WTC11 (cell line): Measurements from ENCODE around the gene GPATCH8. TPM values are rescaled to one million over a fixed set of nuclear protein-coding genes. Genes with fewer than 3 reads are reported as not detected.

Source experiments
- ATAC-seq: fragments of 200-7000 bp; cut with Tn5 transposase; 2 replicates; pipeline ENCODE4 v1.10.0; 2021; ENCODE audit warnings: mild to moderate bottlenecking, moderate library complexity
- CTCF ChIA-PET: fragments of 300-600 bp; sonication (Branson Sonifier 250); formaldehyde crosslinking; loops from one replicate; lab custom pipeline; 2021; ENCODE audit warnings: antibody characterized with exemption; lab: Charles Lee
- POLR2A ChIA-PET: fragments of 350-600 bp; sonication (Branson Sonifier 250); formaldehyde crosslinking; loops from one replicate; lab custom pipeline; 2021; ENCODE audit warnings: antibody characterized with exemption; lab: Charles Lee
- DNase-seq: peaks from one replicate; pipeline ENCODE4 v3.0.0; 2021; ENCODE audit warnings: low spot score
- H3K27ac Mint-ChIP-seq: 2 replicates; pipeline ENCODE4 v1.8.0; 2021; ENCODE audit warnings: mixed read lengths
- H3K27me3 Mint-ChIP-seq: 2 replicates; pipeline ENCODE4 v1.8.0; 2021; ENCODE audit warnings: low read depth, mild to moderate bottlenecking, moderate library complexity, mixed read lengths
- H3K36me3 Mint-ChIP-seq: 2 replicates; pipeline ENCODE4 v1.8.0; 2021; ENCODE audit warnings: mixed read lengths
- H3K4me1 Mint-ChIP-seq: 2 replicates; pipeline ENCODE4 v1.8.0; 2022; ENCODE audit warnings: mixed read lengths
- H3K4me3 Mint-ChIP-seq: 2 replicates; pipeline ENCODE4 v1.8.0; 2021; ENCODE audit warnings: mild to moderate bottlenecking, moderate library complexity, mixed read lengths
- H3K9me3 Mint-ChIP-seq: 2 replicates; pipeline ENCODE4 v1.8.0; 2021; ENCODE audit warnings: mixed read lengths
- ATF1 ChIP-seq: sonication (generic); formaldehyde crosslinking; IDR thresholded peaks from 2 replicates; pipeline ENCODE4 v1.8.1; 2023; ENCODE audit warnings: mild to moderate bottlenecking, moderate library complexity, missing genetic modification reagents
- CREB1 ChIP-seq: sonication (generic); formaldehyde crosslinking; IDR thresholded peaks from 2 replicates; pipeline ENCODE4 v1.8.0; 2023; ENCODE audit warnings: mild to moderate bottlenecking, missing genetic modification reagents
- E2F4 ChIP-seq: sonication (generic); formaldehyde crosslinking; IDR thresholded peaks from 2 replicates; pipeline ENCODE4 v1.8.1; 2022; ENCODE audit warnings: low read depth, mild to moderate bottlenecking, moderate library complexity, missing genetic modification reagents, borderline replicate concordance
- EMX1 ChIP-seq: fragments of 250-450 bp; sonication (Bioruptor Pico); IDR thresholded peaks from 2 replicates; pipeline ENCODE4 v1.8.0; 2021; ENCODE audit warnings: mild to moderate bottlenecking
- ESRRA ChIP-seq: sonication (generic); formaldehyde crosslinking; IDR thresholded peaks from 2 replicates; pipeline ENCODE4 v1.8.1; 2022; ENCODE audit warnings: mild to moderate bottlenecking, missing genetic modification reagents, borderline replicate concordance
- FOXP1 ChIP-seq: sonication (generic); formaldehyde crosslinking; IDR thresholded peaks from 2 replicates; pipeline ENCODE4 v1.8.0; 2022; ENCODE audit warnings: missing genetic modification reagents, mild to moderate bottlenecking, moderate library complexity, borderline replicate concordance
- IRF2 ChIP-seq: sonication (generic); formaldehyde crosslinking; IDR thresholded peaks from 2 replicates; pipeline ENCODE4 v1.8.0; 2022; ENCODE audit warnings: low read depth, missing genetic modification reagents, borderline replicate concordance
- NFE2L1 ChIP-seq: sonication (generic); formaldehyde crosslinking; IDR thresholded peaks from 2 replicates; pipeline ENCODE4 v1.8.1; 2023; ENCODE audit warnings: missing genetic modification reagents
- RORB ChIP-seq: fragments of 250-450 bp; sonication (Bioruptor Pico); IDR thresholded peaks from 2 replicates; pipeline ENCODE4 v1.9.0; 2021; ENCODE audit warnings: mild to moderate bottlenecking
- SMAD4 ChIP-seq: sonication (generic); formaldehyde crosslinking; IDR thresholded peaks from 2 replicates; pipeline ENCODE4 v1.8.0; 2022; ENCODE audit warnings: mild to moderate bottlenecking, missing genetic modification reagents
- USF1 ChIP-seq: sonication (generic); formaldehyde crosslinking; IDR thresholded peaks from 2 replicates; pipeline ENCODE4 v1.8.0; 2022; ENCODE audit warnings: mild to moderate bottlenecking, missing genetic modification reagents
- USF2 ChIP-seq: sonication (generic); formaldehyde crosslinking; IDR thresholded peaks from 2 replicates; pipeline ENCODE4 v1.8.1; 2023; ENCODE audit warnings: mild to moderate bottlenecking, missing genetic modification reagents, moderate library complexity
- ZMAT4 ChIP-seq: fragments of 250-450 bp; sonication (Bioruptor Pico); IDR thresholded peaks from 2 replicates; pipeline ENCODE4 v1.9.0; 2021; ENCODE audit warnings: mild to moderate bottlenecking
- ZNF416 ChIP-seq: fragments of 250-450 bp; sonication (Bioruptor Pico); IDR thresholded peaks from 2 replicates; pipeline ENCODE4 v1.9.0; 2021; ENCODE audit warnings: mild to moderate bottlenecking, inconsistent platforms
- ZNF532 ChIP-seq: fragments of 250-450 bp; sonication (Bioruptor Pico); IDR thresholded peaks from 2 replicates; pipeline ENCODE4 v1.9.0; 2021; ENCODE audit warnings: mild to moderate bottlenecking, borderline replicate concordance
- ZNF671 ChIP-seq: fragments of 250-450 bp; sonication (Bioruptor Pico); IDR thresholded peaks from 2 replicates; pipeline ENCODE4 v1.8.0; 2021; ENCODE audit warnings: mild to moderate bottlenecking
- total RNA-seq: library from RNA; stranded (reverse); gene quantifications from 3 replicates; pipeline ENCODE4 v1.2.3, GENCODE V29; 2021
- TF ChIP-seq, protein P1 (sequence below): sonication (generic); formaldehyde crosslinking; IDR thresholded peaks from 2 replicates; pipeline ENCODE4 v1.8.1; 2023; ENCODE audit warnings: mild to moderate bottlenecking, missing genetic modification reagents
- TF ChIP-seq, protein P2 (sequence below): sonication (generic); formaldehyde crosslinking; IDR thresholded peaks from 2 replicates; pipeline ENCODE4 v1.8.1; 2023; ENCODE audit warnings: mild to moderate bottlenecking, missing genetic modification reagents, moderate library complexity
- TF ChIP-seq, protein P3 (sequence below): sonication (generic); formaldehyde crosslinking; IDR thresholded peaks from 2 replicates; pipeline ENCODE4 v1.8.1; 2022; ENCODE audit warnings: mild to moderate bottlenecking, missing genetic modification reagents, moderate library complexity, borderline replicate concordance
- TF ChIP-seq, protein P4 (sequence below): sonication (generic); formaldehyde crosslinking; IDR thresholded peaks from 2 replicates; pipeline ENCODE4 v1.8.1; 2022; ENCODE audit warnings: mild to moderate bottlenecking, moderate library complexity, missing genetic modification reagents

Gene GPATCH8
- total RNA-seq, 1 experiment from 2014 or later: 51.9 TPM

DNA sequence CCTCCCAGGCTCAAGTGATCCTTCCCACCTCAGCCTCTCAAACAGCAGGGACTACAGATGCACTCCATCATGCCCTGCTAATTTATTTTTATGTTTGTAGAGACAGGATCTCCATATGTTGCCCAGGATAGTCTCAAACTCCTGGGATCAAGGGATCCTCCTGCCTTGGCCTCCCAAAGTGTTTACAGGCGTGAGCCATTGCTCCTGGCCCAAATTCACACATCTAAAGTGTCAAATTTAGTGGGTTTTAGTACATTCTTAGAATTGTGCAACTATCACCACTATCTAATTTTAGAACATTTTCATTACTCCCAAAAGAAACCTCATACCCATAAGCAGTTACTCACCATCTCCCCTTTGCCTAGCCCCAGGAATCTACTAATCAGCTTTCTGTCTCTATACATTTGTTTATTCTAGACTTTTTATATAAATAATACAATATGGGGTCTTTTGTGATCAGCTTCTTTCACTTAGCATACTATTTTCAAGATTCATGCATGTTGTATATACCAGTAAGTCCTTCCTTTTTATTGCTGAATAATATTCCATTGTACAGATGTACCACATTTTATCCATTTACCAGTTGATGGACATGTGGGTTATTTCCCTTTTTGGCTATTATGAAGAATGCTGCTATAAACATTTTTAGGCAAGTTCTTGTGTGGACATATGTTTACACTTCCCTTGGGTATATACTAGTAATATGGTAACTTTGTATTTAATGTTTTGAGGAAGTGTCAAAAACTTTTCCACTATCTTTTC is 88.6 kb downstream of the GPATCH8 start:
- no peaks in the 10 kb centered on the region for H3K9me3 Mint-ChIP-seq
- no peak overlapping the region for H3K4me3 Mint-ChIP-seq
- DNase-seq: no peak
- no peaks in the 10 kb centered on the region for H3K4me1 Mint-ChIP-seq
- TF ChIP-seq ATF1 (CRISPR knock-in tag): no peak
- no peak for TF ChIP-seq IRF2 (CRISPR knock-in tag)
- TF ChIP-seq, protein P1, sequence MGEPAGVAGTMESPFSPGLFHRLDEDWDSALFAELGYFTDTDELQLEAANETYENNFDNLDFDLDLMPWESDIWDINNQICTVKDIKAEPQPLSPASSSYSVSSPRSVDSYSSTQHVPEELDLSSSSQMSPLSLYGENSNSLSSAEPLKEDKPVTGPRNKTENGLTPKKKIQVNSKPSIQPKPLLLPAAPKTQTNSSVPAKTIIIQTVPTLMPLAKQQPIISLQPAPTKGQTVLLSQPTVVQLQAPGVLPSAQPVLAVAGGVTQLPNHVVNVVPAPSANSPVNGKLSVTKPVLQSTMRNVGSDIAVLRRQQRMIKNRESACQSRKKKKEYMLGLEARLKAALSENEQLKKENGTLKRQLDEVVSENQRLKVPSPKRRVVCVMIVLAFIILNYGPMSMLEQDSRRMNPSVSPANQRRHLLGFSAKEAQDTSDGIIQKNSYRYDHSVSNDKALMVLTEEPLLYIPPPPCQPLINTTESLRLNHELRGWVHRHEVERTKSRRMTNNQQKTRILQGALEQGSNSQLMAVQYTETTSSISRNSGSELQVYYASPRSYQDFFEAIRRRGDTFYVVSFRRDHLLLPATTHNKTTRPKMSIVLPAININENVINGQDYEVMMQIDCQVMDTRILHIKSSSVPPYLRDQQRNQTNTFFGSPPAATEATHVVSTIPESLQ (CRISPR knock-in tag): no peak
- no peak for TF ChIP-seq USF1 (CRISPR knock-in tag)
- TF ChIP-seq NFE2L1: no peak
- TF ChIP-seq RORB (CRISPR knock-in tag): no peak
- TF ChIP-seq, protein P2, sequence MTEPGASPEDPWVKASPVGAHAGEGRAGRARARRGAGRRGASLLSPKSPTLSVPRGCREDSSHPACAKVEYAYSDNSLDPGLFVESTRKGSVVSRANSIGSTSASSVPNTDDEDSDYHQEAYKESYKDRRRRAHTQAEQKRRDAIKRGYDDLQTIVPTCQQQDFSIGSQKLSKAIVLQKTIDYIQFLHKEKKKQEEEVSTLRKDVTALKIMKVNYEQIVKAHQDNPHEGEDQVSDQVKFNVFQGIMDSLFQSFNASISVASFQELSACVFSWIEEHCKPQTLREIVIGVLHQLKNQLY (CRISPR knock-in tag): no peak
- TF ChIP-seq USF2 (CRISPR knock-in tag): no peak
- TF ChIP-seq SMAD4 (CRISPR knock-in tag): no peak
- no peak for TF ChIP-seq ZMAT4 (CRISPR knock-in tag)
- TF ChIP-seq ESRRA: no peak
- TF ChIP-seq E2F4: no peak
- no peak for TF ChIP-seq CREB1 (CRISPR knock-in tag)
- TF ChIP-seq, all 79 proteins: peak for 0
- POLR2A ChIA-PET: no interaction called here
- no peak for ATAC-seq
- CTCF ChIA-PET: interaction anchor here (0.6 kb wide), 1 partner anchor 88 kb away, joined by 3 read pairs; no protein-coding TSS in a partner anchor
- Mint-ChIP-seq H3K27ac (no peak overlapping the region), H3K27me3 (no peaks in the 10 kb centered on the region), H3K36me3 (peaks cover 24% of the 10 kb centered on the region)

- ATAC-seq: no peak
- no peak for TF ChIP-seq ZNF416 (CRISPR knock-in tag)
- TF ChIP-seq FOXP1 (CRISPR knock-in tag): no peak
- TF ChIP-seq, protein P3, sequence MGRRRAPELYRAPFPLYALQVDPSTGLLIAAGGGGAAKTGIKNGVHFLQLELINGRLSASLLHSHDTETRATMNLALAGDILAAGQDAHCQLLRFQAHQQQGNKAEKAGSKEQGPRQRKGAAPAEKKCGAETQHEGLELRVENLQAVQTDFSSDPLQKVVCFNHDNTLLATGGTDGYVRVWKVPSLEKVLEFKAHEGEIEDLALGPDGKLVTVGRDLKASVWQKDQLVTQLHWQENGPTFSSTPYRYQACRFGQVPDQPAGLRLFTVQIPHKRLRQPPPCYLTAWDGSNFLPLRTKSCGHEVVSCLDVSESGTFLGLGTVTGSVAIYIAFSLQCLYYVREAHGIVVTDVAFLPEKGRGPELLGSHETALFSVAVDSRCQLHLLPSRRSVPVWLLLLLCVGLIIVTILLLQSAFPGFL: no peak
- TF ChIP-seq ZNF532 (CRISPR knock-in tag): no peak
- TF ChIP-seq ZNF671 (CRISPR knock-in tag): no peak
- TF ChIP-seq, protein P4, sequence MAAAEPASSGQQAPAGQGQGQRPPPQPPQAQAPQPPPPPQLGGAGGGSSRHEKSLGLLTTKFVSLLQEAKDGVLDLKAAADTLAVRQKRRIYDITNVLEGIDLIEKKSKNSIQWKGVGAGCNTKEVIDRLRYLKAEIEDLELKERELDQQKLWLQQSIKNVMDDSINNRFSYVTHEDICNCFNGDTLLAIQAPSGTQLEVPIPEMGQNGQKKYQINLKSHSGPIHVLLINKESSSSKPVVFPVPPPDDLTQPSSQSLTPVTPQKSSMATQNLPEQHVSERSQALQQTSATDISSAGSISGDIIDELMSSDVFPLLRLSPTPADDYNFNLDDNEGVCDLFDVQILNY: no peak
- no peak for TF ChIP-seq EMX1 (CRISPR knock-in tag)
Measured at GRCh38 chr17:44409309-44410028, 93.7 kb downstream of the GPATCH8 start.

More at GRCh38 chr17:44409309-44410028, 93.7 kb downstream of the GPATCH8 start:
- Mint-ChIP-seq H3K27ac (no peak overlapping the region), H3K36me3 (peaks cover 12% of the 10 kb centered on the region), H3K4me3 (no peak overlapping the region), H3K4me1 (no peaks in the 10 kb centered on the region), H3K9me3 (no peaks in the 10 kb centered on the region), H3K27me3 (no peaks in the 10 kb centered on the region)
- ChIA-PET POLR2A (no interaction called here), CTCF (interaction anchor here (0.5 to 1.2 kb wide), 3 partner anchors 10 to 114 kb away, joined by 4 to 7 read pairs (median 4); no protein-coding TSS in a partner anchor)
- no peak for DNase-seq
